HepG2 (cell line): ENCODE data around the gene CIAO2B. TPM values are rescaled to one million over a fixed set of nuclear protein-coding genes. Genes with fewer than 3 reads are reported as not detected.

ENCODE experiments used
- KDM1A ChIP-seq: IDR thresholded peaks from 2 replicates; pipeline ENCODE4 v1.6.1; 2016; ENCODE audit warnings: missing compliant biosample characterization
- SMC3 ChIP-seq: IDR thresholded peaks from 2 replicates; pipeline ENCODE4 v1.6.1; 2011; ENCODE audit warnings: low read length, improper control_type of control experiment
- SOX6 ChIP-seq, 2 experiments: fragments of 450-650 bp in 1 of 2; sonication (generic) in 1 of 2; formaldehyde crosslinking in 1 of 2; IDR thresholded peaks; 2 replicates each; pipeline versions ENCODE4 v1.4.0 to v1.6.1; 2017 to 2020; ENCODE audit warnings: antibody characterized with exemption in 1 of 2, mild to moderate bottlenecking in 1 of 2, missing genetic modification reagents in 1 of 2
- SP5 ChIP-seq: IDR thresholded peaks from 2 replicates; pipeline ENCODE4 v1.6.1; 2016; ENCODE audit warnings: low read depth, borderline replicate concordance
- TBL1XR1 ChIP-seq: fragments of 150-350 bp; IDR thresholded peaks from 2 replicates; pipeline ENCODE4 v1.6.1; 2014; ENCODE audit warnings: borderline replicate concordance, low read length; ENCODE audit not compliant: partially characterized antibody
- TGIF2 ChIP-seq: IDR thresholded peaks from 2 replicates; pipeline ENCODE4 v1.6.1; 2016; ENCODE audit warnings: control low read depth, missing compliant biosample characterization
- ZFP36 ChIP-seq: fragments of 150-350 bp; IDR thresholded peaks from 2 replicates; pipeline ENCODE4 v1.6.1; 2018; ENCODE audit warnings: borderline replicate concordance, low read length, low read depth; ENCODE audit not compliant: partially characterized antibody
- ZMYM2 ChIP-seq: sonication (generic); formaldehyde crosslinking; IDR thresholded peaks from 2 replicates; pipeline ENCODE4 v1.8.0; 2022; ENCODE audit warnings: mild to moderate bottlenecking, missing genetic modification reagents
- ZNF124 ChIP-seq: sonication (generic); formaldehyde crosslinking; IDR thresholded peaks from 2 replicates; pipeline ENCODE4 v1.4.0; 2020; ENCODE audit warnings: missing genetic modification reagents
- ZNF557 ChIP-seq: sonication (generic); formaldehyde crosslinking; IDR thresholded peaks from 2 replicates; pipeline ENCODE4 v1.4.0; 2020; ENCODE audit warnings: missing genetic modification reagents
- polyA plus RNA-seq, 8 experiments: library from polyadenylated mRNA; depleted of rRNA in 3 of 8; stranded (reverse) in 7 of 8; unstranded in 1 of 8; fragments of >200 nt; fragmentation: Illumina TruSeq in 4 of 8; extraction: Trizol in 4 of 8; gene quantifications; 2 replicates each; pipeline versions ENCODE4 v1.2.1 to v1.2.3, GENCODE V29; 2011 to 2016; ENCODE audit warnings: low read depth in 4 of 8, missing spikeins in 1 of 8, mixed read lengths in 1 of 8; ENCODE audit not compliant: insufficient read depth in 1 of 8
- total RNA-seq, 5 experiments: library from RNA; depleted of rRNA; stranded (reverse); fragments of >200 nt; fragmentation: Illumina TruSeq; extraction: Trizol; gene quantifications; 2 replicates each; pipeline ENCODE4 v1.2.3, GENCODE V29; 2016; ENCODE audit warnings: low read depth in 1 of 5
- TF ChIP-seq, protein P1 (sequence below): sonication (generic); formaldehyde crosslinking; IDR thresholded peaks from 2 replicates; pipeline ENCODE4 v1.4.0; 2020; ENCODE audit warnings: missing genetic modification reagents
- TF ChIP-seq, protein P2 (sequence below): sonication (generic); formaldehyde crosslinking; IDR thresholded peaks from 2 replicates; pipeline ENCODE4 v1.4.0; 2020; ENCODE audit warnings: missing genetic modification reagents, borderline replicate concordance
- TF ChIP-seq, protein P3 (sequence below): sonication (generic); formaldehyde crosslinking; IDR thresholded peaks from 2 replicates; pipeline ENCODE4 v1.5.0; 2020; ENCODE audit warnings: missing genetic modification reagents, mild to moderate bottlenecking, borderline replicate concordance
- TF ChIP-seq, protein P4 (sequence below): sonication (generic); formaldehyde crosslinking; IDR thresholded peaks from 2 replicates; pipeline ENCODE4 v1.4.0; 2020; ENCODE audit warnings: missing genetic modification reagents, borderline replicate concordance
- TF ChIP-seq, protein P5 (sequence below): IDR thresholded peaks from 2 replicates; pipeline ENCODE4 v1.6.1; 2016; ENCODE audit warnings: missing genetic modification reagents, missing compliant biosample characterization
- TF ChIP-seq, protein P6 (sequence below): IDR thresholded peaks from 2 replicates; pipeline ENCODE4 v1.6.1; 2016; ENCODE audit warnings: low read depth, borderline replicate concordance

CIAO2B gene
- total and polyA plus RNA-seq, 2 of the 13 experiments (the other 11 are each of a cell fraction or from before 2014, with no cell fraction given), result 157 to 293 TPM

DNA sequence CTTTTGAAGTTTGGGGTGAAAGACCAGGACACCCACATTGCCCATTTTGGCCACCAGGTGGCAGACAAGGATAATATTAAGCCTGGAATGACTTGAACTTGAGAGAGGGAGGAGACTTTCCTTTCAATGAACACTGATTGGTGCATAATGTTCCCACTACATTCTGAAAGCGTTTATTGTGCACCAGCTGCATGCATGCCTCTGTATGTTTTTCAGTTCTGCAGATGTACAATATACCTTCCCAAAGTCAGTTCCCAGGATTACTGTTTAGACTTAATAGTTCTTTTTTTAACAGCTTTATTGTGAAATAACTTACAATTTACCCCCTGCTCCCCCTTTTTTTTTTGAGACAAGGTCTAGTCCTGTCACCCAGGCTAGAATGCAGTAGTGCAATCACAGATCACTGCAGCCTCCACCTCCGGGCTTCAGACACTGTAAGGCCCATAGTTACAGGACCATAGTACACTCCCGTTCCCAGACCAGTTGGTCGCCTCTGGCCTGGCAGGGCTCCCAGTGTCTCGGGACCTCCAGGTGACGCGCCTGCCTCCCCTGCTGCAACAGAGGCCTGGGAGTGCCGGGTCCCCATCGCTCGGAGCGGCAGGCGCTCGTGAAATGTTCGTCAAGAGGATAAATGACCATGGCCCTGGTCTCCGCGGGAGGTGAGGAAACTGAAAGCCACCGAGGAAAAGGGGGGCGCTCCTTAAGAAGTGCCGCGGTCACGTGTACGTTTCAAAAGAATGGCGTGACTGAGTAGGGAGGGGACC lies 13.3 kb upstream of the CIAO2B start (continued):
- TF ChIP-seq, protein P1, sequence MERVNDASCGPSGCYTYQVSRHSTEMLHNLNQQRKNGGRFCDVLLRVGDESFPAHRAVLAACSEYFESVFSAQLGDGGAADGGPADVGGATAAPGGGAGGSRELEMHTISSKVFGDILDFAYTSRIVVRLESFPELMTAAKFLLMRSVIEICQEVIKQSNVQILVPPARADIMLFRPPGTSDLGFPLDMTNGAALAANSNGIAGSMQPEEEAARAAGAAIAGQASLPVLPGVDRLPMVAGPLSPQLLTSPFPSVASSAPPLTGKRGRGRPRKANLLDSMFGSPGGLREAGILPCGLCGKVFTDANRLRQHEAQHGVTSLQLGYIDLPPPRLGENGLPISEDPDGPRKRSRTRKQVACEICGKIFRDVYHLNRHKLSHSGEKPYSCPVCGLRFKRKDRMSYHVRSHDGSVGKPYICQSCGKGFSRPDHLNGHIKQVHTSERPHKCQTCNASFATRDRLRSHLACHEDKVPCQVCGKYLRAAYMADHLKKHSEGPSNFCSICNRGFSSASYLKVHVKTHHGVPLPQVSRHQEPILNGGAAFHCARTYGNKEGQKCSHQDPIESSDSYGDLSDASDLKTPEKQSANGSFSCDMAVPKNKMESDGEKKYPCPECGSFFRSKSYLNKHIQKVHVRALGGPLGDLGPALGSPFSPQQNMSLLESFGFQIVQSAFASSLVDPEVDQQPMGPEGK (CRISPR knock-in tag), result peak; percentile 50; the same call in 1 of the 2 replicates
- TF ChIP-seq, protein P2, sequence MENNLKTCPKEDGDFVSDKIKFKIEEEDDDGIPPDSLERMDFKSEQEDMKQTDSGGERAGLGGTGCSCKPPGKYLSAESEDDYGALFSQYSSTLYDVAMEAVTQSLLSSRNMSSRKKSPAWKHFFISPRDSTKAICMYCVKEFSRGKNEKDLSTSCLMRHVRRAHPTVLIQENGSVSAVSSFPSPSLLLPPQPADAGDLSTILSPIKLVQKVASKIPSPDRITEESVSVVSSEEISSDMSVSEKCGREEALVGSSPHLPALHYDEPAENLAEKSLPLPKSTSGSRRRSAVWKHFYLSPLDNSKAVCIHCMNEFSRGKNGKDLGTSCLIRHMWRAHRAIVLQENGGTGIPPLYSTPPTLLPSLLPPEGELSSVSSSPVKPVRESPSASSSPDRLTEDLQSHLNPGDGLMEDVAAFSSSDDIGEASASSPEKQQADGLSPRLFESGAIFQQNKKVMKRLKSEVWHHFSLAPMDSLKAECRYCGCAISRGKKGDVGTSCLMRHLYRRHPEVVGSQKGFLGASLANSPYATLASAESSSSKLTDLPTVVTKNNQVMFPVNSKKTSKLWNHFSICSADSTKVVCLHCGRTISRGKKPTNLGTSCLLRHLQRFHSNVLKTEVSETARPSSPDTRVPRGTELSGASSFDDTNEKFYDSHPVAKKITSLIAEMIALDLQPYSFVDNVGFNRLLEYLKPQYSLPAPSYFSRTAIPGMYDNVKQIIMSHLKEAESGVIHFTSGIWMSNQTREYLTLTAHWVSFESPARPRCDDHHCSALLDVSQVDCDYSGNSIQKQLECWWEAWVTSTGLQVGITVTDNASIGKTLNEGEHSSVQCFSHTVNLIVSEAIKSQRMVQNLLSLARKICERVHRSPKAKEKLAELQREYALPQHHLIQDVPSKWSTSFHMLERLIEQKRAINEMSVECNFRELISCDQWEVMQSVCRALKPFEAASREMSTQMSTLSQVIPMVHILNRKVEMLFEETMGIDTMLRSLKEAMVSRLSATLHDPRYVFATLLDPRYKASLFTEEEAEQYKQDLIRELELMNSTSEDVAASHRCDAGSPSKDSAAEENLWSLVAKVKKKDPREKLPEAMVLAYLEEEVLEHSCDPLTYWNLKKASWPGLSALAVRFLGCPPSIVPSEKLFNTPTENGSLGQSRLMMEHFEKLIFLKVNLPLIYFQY (CRISPR knock-in tag), result 0 out of 2 replicates have a peak, but pooled peaks have one; percentile 24
- TF ChIP-seq, protein P3, sequence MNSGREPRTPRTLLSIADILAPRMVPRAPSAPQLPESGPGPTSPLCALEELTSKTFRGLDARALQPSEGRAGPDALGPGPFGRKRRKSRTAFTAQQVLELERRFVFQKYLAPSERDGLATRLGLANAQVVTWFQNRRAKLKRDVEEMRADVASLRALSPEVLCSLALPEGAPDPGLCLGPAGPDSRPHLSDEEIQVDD (CRISPR knock-in tag), result no peak
- TF ChIP-seq TBL1XR1 (no peak), ZFP36 (peak; percentile 4), KDM1A (no peak), SP5 (CRISPR knock-in tag) (peak; percentile 78), SOX6 (IDR thresholded peaks at IDR 0.05) (no peak), SOX6 (CRISPR knock-in tag; IDR thresholded peaks at IDR 0.05) (0 out of 2 replicates have a peak, but pooled peaks have one; percentile 18), SMC3 (peak; percentile 87), ZNF557 (CRISPR knock-in tag) (no peak), ZNF124 (CRISPR knock-in tag) (no peak), TGIF2 (CRISPR knock-in tag) (0 out of 2 replicates have a peak, but pooled peaks have one; percentile 72), ZMYM2 (CRISPR knock-in tag) (peak; percentile 58; the same call in 1 of the 2 replicates)
- TF ChIP-seq, protein P4, sequence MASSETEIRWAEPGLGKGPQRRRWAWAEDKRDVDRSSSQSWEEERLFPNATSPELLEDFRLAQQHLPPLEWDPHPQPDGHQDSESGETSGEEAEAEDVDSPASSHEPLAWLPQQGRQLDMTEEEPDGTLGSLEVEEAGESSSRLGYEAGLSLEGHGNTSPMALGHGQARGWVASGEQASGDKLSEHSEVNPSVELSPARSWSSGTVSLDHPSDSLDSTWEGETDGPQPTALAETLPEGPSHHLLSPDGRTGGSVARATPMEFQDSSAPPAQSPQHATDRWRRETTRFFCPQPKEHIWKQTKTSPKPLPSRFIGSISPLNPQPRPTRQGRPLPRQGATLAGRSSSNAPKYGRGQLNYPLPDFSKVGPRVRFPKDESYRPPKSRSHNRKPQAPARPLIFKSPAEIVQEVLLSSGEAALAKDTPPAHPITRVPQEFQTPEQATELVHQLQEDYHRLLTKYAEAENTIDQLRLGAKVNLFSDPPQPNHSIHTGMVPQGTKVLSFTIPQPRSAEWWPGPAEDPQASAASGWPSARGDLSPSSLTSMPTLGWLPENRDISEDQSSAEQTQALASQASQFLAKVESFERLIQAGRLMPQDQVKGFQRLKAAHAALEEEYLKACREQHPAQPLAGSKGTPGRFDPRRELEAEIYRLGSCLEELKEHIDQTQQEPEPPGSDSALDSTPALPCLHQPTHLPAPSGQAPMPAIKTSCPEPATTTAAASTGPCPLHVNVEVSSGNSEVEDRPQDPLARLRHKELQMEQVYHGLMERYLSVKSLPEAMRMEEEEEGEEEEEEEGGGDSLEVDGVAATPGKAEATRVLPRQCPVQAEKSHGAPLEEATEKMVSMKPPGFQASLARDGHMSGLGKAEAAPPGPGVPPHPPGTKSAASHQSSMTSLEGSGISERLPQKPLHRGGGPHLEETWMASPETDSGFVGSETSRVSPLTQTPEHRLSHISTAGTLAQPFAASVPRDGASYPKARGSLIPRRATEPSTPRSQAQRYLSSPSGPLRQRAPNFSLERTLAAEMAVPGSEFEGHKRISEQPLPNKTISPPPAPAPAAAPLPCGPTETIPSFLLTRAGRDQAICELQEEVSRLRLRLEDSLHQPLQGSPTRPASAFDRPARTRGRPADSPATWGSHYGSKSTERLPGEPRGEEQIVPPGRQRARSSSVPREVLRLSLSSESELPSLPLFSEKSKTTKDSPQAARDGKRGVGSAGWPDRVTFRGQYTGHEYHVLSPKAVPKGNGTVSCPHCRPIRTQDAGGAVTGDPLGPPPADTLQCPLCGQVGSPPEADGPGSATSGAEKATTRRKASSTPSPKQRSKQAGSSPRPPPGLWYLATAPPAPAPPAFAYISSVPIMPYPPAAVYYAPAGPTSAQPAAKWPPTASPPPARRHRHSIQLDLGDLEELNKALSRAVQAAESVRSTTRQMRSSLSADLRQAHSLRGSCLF, result no peak
- TF ChIP-seq, protein P5, sequence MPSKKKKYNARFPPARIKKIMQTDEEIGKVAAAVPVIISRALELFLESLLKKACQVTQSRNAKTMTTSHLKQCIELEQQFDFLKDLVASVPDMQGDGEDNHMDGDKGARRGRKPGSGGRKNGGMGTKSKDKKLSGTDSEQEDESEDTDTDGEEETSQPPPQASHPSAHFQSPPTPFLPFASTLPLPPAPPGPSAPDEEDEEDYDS (CRISPR knock-in tag), result peak; percentile 55; the same call in 1 of the 2 replicates
- TF ChIP-seq, protein P6, sequence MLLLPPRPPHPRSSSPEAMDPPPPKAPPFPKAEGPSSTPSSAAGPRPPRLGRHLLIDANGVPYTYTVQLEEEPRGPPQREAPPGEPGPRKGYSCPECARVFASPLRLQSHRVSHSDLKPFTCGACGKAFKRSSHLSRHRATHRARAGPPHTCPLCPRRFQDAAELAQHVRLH, result peak; percentile 73; the same call in 1 of the 2 replicates
